A549 (cell line): ENCODE measurements around the gene DFFB.

Source experiments
- CBX8 ChIP-seq: fragments of 200-600 bp; sonication (generic); IDR thresholded peaks from 2 replicates; pipeline ENCODE4 v1.6.1; 2016
- JUN ChIP-seq, 2 experiments: fragments of >200 bp; sonication (Bioruptor Twin); formaldehyde crosslinking; IDR thresholded peaks; 2 replicates in 1 of 2; 3 replicates in 1 of 2; pipeline ENCODE4 v1.6.1; 2016 to 2017
- JUNB ChIP-seq: fragments of >200 bp; sonication (Bioruptor Twin); formaldehyde crosslinking; IDR thresholded peaks from 2 replicates; pipeline ENCODE4 v1.6.1; 2016
- POLR2A ChIP-seq: IDR thresholded peaks from 2 replicates; pipeline ENCODE4 v1.6.1; 2012; ENCODE audit warnings: mild to moderate bottlenecking, low read length
- POLR2AphosphoS2 ChIP-seq: conservative IDR thresholded peaks from 2 replicates; pipeline ENCODE4 v1.6.1; 2012; ENCODE audit warnings: low read length, improper control_type of control experiment, inconsistent platforms
- RAD21 ChIP-seq, 2 experiments: fragments of >200 bp in 1 of 2; sonication (Bioruptor Twin) in 1 of 2; formaldehyde crosslinking in 1 of 2; IDR thresholded peaks in 1 of 2; conservative IDR thresholded peaks in 1 of 2; 2 replicates in 1 of 2; 3 replicates in 1 of 2; pipeline ENCODE4 v1.6.1; 2012 to 2018; ENCODE audit warnings: inconsistent platforms in 1 of 2
- TP53 ChIP-seq: fragments of 250-450 bp; sonication (Bioruptor Pico); IDR thresholded peaks from 2 replicates; pipeline ENCODE4 v1.5.0; 2021; ENCODE audit warnings: mild to moderate bottlenecking, moderate library complexity
- TF ChIP-seq, protein P1 (sequence below): fragments of 450-650 bp; IDR thresholded peaks from 2 replicates; pipeline ENCODE4 v1.6.1; 2014; ENCODE audit warnings: antibody characterized with exemption
- TF ChIP-seq, protein P2 (sequence below): IDR thresholded peaks from 2 replicates; pipeline ENCODE4 v1.6.1; 2012
- TF ChIP-seq, protein P3 (sequence below): fragments of >200 bp; sonication (Bioruptor Twin); formaldehyde crosslinking; IDR thresholded peaks from 3 replicates; pipeline ENCODE4 v1.5.1; 2016

DNA sequence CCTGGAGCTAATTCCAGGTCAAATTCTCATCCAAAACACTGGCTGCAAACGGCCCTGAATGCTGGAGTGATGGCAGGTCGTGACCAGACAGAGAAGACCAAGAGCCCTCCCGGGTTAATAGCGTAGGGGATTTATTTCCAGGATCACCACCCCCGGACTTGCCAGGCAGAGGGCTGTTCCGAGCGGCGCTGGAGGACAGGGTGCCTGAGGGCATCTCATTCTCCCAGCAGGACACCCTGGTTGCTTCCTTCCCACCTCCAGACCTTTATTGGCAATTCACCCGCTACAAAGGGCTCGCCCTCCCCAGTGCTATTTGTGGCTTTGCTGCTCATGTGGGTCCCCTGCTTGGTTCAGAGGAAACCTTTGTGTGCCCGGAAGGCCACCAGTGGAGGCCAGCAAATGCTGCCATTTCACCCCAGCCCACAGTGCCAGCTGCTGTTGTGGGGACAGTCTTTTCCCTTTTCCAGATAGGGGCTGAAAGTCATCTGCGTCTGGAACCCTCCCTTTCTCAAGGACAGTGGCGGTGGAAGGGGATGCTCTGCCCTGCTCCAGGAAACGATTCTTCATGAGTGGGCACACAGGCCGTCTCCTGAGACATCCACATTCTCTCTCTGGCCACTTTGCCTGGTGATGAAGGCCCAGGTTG lies 61.8 kb downstream of the DFFB start:
- TF ChIP-seq POLR2AphosphoS2: no peak
- TF ChIP-seq, protein P1, sequence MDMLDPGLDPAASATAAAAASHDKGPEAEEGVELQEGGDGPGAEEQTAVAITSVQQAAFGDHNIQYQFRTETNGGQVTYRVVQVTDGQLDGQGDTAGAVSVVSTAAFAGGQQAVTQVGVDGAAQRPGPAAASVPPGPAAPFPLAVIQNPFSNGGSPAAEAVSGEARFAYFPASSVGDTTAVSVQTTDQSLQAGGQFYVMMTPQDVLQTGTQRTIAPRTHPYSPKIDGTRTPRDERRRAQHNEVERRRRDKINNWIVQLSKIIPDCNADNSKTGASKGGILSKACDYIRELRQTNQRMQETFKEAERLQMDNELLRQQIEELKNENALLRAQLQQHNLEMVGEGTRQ: no peak
- TF ChIP-seq TP53 (CRISPR knock-in tag): no peak
- TF ChIP-seq JUN (IDR thresholded peaks at IDR 0.05): no peak
- no peak for TF ChIP-seq POLR2A
- no peak for TF ChIP-seq CBX8
- TF ChIP-seq, protein P2, sequence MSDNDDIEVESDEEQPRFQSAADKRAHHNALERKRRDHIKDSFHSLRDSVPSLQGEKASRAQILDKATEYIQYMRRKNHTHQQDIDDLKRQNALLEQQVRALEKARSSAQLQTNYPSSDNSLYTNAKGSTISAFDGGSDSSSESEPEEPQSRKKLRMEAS: no peak
- TF ChIP-seq, protein P3, sequence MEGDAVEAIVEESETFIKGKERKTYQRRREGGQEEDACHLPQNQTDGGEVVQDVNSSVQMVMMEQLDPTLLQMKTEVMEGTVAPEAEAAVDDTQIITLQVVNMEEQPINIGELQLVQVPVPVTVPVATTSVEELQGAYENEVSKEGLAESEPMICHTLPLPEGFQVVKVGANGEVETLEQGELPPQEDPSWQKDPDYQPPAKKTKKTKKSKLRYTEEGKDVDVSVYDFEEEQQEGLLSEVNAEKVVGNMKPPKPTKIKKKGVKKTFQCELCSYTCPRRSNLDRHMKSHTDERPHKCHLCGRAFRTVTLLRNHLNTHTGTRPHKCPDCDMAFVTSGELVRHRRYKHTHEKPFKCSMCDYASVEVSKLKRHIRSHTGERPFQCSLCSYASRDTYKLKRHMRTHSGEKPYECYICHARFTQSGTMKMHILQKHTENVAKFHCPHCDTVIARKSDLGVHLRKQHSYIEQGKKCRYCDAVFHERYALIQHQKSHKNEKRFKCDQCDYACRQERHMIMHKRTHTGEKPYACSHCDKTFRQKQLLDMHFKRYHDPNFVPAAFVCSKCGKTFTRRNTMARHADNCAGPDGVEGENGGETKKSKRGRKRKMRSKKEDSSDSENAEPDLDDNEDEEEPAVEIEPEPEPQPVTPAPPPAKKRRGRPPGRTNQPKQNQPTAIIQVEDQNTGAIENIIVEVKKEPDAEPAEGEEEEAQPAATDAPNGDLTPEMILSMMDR: no peak
- no peak for TF ChIP-seq JUNB
- no peak for TF ChIP-seq RAD21 (conservative IDR thresholded peaks at IDR 0.05 in 1 of 2, IDR thresholded peaks at IDR 0.05 in 1 of 2)
